Left kidney (tissue), 8 donors: ENCODE measurements around the gene ZNF549. TPM values are rescaled to one million over a fixed set of nuclear protein-coding genes. Genes with fewer than 3 reads are reported as not detected.
"Not testable (repeated sequence)": the region's sequence is repeated elsewhere in the genome, so short reads cannot be mapped to it uniquely, and the experiment has no call there.

ENCODE experiments used
- DNase-seq: peaks from one replicate; pipeline ENCODE4 v3.0.0-alpha.2; 2013
- long read RNA-seq, 8 donors: transcript quantifications; one replicate each; lab custom pipeline, GENCODE V29; 2026
- polyA plus RNA-seq: library from polyadenylated mRNA; unstranded; fragments of 120-200 nt; gene quantifications from one replicate; pipeline ENCODE4 v1.2.1, GENCODE V29; 2013; ENCODE audit not compliant: insufficient read length

Gene ZNF549
- polyA plus RNA-seq = 20.9 TPM
- long read RNA-seq, donor 1, full-length matches to known transcripts = 2 of 2 reads
- long read RNA-seq, donor 1, partial matches to known transcripts = 0 of 2 reads
- long read RNA-seq, donor 1, other reads (novel, unspliced or antisense) = 0 of 2 reads
- long read RNA-seq, donor 2, full-length matches to known transcripts = 4 of 21 reads
- long read RNA-seq, donor 2, partial matches to known transcripts = 17 of 21 reads
- long read RNA-seq, donor 2, other reads (novel, unspliced or antisense) = 0 of 21 reads
- long read RNA-seq, donor 3, full-length matches to known transcripts = 5 of 5 reads
- long read RNA-seq, donor 3, partial matches to known transcripts = 0 of 5 reads
- long read RNA-seq, donor 3, other reads (novel, unspliced or antisense) = 0 of 5 reads
- long read RNA-seq, donor 4 = 0 reads
- long read RNA-seq, donor 5, full-length matches to known transcripts = 3 of 3 reads
- long read RNA-seq, donor 5, partial matches to known transcripts = 0 of 3 reads
- long read RNA-seq, donor 5, other reads (novel, unspliced or antisense) = 0 of 3 reads
- long read RNA-seq, donor 6, full-length matches to known transcripts = 4 of 4 reads
- long read RNA-seq, donor 6, partial matches to known transcripts = 0 of 4 reads
- long read RNA-seq, donor 6, other reads (novel, unspliced or antisense) = 0 of 4 reads
- long read RNA-seq, donor 7, full-length matches to known transcripts = 5 of 21 reads
- long read RNA-seq, donor 7, partial matches to known transcripts = 16 of 21 reads
- long read RNA-seq, donor 7, other reads (novel, unspliced or antisense) = 0 of 21 reads
- long read RNA-seq, donor 8, full-length matches to known transcripts = 2 of 2 reads
- long read RNA-seq, donor 8, partial matches to known transcripts = 0 of 2 reads
- long read RNA-seq, donor 8, other reads (novel, unspliced or antisense) = 0 of 2 reads

DNA sequence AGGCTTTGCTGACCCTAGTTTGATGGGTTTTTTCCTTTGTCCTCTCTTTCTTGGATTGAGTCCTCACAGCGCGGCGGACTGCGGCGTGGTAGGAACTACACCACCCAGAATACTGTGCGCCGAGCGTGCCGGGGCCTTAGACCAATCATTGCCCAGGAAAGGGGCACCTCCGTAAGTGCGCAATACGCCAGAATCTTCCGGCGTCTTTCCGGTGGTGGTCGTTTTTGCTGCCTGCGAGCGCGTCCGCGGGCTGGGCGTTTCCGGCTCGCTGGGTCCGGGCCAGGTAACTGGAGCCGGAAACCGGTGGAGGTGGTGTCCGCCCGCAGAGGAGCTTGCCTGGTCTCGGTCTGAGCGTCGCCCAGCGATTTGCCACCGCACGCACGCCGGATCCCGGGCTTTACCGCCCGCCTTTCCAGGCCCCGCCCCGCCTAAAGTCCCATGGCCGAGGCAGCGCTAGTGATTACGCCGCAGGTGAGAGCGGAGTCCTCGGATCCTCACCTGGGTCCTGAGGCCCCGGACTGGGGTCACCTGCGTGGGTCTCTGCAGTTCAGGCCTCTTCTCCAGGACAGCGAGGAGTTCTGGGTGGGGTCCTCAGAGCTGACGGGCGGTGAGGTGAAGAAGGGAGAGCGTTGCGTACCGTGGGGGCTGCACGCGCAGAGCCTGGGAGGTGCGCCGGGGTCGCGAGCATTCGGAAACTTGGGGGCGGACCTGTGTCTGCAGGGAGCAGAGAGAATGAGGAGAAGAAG lies at the start of gene ZNF549:
Gene ZNF549 (plus strand): TSS at position 221 of the 746 bp plus-strand sequence. CDS start 218 bp downstream, at position 439.
- peak; percentile 88 for DNase-seq

DNA sequence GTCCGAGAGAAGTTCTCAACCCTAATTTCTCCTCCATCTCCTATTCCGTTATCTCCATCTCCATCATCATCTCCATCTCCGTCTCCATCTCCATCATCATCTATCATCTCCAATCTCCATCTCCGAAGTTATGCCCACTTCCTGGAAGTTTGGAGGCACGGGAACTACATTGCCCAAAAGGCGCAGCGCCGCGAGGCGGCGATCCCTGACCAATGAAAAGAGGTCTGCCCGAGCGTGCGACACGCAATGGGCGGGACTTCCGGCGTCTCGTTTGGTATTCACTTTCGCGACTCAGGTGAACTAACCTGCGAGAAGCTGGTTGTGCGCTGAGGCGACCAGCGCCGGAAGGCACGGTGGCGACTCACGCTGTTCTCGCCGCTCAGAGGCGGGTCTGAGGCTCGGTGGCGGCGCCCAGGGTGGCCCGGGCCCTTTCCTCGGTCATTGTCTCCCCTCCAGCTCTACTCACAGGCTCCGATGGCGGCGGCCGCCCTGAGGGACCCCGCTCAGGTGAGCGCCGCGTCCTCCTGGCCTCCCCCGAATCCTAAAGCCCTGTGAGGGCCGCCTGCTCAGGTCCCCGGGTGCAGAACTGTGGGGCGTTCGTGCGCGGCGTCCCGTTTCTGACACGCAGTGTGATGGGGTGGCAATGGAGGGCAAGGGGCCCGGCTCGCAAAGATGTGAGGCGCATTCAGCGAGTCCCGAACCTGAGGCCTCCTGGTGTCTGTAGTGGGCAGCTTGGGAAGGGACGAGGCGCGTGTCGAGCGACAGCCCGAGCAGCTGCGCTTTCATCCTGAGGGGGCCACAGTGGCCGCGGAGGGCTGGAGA lies 39.5 kb upstream of the ZNF549 start, which contains the start of gene ZNF419:
Gene ZNF419 (plus strand): TSS at position 274 of the 822 bp plus-strand sequence. CDS start 201 bp downstream, at position 475.
- peak; percentile 91 for DNase-seq

DNA sequence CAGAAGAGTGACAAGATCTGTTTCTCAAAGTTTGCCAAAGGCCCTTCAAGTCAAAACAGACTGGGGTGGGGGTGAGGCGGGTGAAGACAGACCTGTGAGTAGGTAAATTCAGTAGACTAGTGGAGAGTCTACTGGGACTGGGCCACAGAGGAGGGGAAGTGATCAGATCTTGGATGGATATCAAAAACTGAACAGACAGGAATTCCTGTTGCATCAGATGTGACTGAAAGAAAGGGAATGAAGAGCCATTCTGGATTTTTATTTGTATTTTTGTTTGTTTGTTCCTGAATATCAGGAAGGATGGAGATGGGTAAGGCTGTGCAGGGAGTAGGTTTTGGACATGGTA lies 38.9 kb upstream of the ZNF549 start:
- DNase-seq = not testable (repeated sequence)

DNA sequence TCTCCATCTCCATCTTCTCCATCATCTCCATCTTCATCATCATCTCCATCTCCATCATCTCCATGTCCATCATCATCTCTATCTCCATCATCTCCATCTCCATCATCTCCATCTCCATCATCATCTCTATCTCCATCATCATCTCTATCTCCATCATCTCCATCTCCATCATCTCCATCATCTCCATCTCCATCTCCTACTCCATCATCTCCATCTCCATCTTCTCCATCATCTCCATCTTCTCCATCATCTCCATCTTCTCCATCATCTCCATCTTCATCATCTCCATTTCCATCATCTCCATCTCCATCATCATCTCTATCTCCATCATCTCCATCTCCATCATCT lies 27.9 kb upstream of the ZNF549 start:
- DNase-seq = not testable (repeated sequence)

DNA sequence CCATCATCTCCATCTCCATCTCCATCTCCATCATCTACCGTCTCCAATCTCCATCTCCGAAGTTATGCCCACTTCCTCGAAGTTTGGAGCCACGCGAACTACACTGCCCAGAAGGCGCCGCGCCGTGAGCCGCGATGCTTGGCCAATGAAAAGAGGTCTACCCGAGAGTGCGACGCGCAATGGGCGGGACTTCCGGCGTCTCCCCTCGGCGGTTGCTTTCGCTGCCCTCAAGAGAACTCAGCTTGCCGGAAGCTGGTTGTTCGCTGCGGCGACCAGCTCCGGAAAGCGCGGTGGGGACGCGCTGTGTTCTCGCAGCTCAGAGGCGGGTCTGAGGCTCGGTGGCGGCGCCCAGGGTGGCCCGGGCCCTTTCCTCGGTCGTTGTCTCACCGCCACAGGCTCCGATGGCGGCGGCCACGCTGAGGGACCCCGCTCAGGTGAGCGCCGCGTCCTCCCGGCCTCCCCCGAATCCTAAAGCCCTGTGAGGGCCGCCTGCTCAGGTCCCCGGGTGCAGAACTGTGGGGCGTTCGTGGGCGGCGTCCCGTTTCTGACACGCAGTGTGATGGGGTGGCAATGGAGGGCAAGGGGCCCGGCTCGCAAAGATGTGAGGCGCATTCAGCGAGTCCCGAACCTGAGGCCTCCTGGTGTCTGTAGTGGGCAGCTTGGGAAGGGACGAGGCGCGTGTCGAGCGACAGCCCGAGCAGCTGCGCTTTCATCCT lies 27.3 kb upstream of the ZNF549 start, which contains the start of gene ZNF773:
Gene ZNF773 (plus strand): TSS at position 259 of the 716 bp plus-strand sequence. CDS start 143 bp downstream, at position 402.
- DNase-seq = peak; percentile 93

DNA sequence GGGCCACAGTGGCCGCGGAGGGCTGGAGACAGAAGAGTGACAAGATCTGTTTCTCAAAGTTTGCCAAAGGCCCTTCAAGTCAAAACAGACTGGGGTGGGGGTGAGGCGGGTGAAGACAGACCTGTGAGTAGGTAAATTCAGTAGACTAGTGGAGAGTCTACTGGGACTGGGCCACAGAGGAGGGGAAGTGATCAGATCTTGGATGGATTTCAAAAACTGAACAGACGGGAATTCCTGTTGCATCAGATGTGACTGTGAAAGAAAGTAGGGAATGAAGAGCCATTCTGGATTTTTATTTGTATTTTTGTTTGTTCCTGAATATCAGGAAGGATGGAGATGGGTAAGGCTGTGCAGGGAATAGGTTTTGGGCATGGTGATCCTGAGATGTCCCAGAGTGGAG lies 26.8 kb upstream of the ZNF549 start:
- not testable (repeated sequence) for DNase-seq

DNA sequence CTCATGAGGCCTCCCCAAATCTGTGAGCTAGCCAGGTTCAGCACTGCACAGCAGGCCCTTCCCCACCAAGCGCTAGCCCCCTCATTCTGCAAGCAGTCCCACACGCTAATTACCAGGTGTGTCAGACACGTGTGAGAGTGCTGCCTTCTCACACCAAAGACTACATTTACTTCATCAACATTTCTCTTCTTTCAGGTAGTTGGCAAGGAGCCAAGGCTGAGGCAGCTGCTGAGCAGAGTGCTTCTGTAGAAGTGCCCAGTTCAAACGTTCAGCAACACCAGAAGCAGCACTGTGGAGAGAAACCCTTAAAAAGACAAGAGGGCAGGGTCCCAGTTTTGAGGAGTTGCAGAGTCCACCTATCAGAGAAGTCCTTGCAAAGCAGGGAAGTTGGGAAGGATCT lies 21.0 kb upstream of the ZNF549 start:
- no peak for DNase-seq

DNA sequence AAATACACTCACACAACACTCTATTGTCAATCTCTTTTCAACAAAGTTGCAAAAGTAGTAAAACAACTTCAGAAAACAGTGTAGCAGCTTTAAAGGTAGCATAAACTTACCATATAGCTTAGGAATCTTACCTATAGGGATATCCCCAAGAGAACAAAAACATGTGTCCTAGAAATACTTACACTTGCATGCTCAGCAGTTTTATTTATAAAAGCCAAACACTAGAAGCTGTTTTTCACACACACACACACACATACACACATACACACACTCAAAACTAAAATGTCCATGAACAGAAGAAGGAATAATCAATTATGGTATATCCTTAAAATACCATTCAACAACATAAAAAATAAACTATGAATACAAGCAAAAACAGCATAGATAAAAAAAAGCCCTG lies 15.7 kb upstream of the ZNF549 start:
- no peak for DNase-seq

DNA sequence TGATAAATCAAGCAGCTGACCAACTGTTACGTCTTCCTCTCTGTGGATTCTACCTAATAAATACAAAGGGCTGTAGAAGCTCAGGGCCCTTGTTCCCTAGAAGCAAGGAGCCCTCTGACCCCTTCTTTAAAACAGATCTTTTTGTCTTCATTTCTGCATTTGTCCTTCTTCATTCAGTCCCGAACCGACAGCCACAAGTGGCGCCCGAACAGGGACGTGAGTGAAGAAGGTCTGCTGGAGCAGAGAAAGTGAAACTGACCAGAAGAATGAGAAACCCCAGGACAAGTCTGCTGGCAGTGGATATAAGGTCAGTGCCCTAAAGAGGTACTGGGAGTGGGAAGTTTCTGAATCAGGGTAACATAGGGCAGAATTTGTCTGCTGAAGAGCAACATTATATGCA lies 14.3 kb upstream of the ZNF549 start:
- no peak for DNase-seq

DNA sequence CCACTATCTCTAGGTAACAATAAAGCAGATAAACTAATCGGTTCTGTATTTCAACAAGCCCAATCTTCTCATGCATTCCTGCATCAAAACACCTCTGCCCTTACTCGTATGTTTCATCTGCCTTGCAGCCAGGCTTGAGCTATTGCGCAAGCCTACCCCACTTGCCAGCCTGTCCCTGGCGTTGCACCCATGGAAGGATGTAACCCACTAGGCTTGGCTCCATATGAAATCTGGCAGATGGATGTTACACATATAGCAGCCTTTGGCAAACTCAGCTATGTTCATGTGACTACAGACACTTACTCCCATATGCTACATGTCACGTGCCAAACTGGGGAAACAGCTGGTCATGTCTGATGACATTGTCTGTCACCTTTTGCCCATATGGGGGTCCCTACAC lies 11.9 kb upstream of the ZNF549 start:
- no peak for DNase-seq

DNA sequence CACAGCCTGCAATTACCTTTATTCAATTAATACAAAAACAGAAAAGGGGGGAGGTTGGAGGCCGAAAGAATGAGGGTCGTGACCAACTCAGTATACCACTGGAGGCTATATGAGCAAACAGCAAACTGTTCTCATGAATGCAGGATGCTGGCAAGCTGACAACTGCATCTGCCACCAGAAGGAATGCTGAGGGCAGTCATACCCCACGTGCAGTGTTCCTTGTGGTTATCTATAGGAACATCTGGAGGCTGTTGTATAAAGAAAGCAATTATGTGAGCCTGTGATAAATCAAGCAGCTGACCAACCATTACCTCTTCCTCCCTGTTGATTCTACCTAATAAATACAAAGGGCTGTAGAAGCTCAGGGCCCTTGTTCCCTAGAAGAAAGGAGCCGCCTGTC lies 9.1 kb upstream of the ZNF549 start:
- not testable (repeated sequence) for DNase-seq

DNA sequence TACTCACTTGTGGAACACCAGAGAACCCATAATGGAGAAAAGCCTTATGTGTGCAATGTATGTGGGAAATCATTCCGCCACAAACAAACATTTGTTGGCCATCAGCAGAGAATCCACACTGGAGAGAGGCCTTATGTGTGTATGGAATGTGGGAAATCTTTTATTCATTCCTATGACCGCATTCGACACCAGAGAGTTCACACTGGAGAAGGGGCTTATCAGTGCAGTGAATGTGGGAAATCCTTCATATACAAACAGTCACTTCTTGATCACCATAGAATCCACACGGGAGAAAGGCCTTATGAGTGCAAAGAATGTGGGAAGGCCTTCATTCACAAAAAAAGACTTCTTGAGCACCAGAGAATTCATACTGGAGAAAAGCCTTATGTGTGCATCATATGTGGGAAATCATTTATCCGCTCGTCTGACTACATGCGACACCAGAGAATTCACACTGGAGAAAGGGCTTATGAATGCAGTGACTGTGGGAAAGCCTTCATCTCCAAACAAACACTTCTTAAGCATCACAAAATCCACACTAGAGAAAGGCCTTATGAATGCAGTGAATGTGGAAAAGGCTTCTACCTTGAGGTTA lies 10.9 kb downstream of the ZNF549 start:
- DNase-seq = no peak

DNA sequence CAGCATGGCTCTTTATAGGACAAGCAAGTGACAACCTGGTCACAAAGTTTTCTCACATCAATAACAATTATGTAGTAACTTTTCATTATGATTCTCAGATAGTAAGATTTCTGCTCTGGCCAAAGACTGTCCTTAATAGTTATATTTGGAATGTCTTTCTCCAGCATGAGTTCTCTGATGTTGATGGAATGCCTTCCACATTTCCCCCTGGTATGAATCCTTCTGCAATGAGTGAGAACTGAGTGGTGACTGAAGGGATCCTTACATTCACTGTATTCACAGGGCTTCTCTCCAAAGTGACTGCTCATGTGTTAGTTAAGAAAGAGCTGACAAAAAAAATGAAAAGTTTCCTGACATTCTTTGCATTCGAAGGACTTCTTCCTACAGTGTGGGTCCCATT lies 19.4 kb downstream of the ZNF549 start:
- no peak for DNase-seq

DNA sequence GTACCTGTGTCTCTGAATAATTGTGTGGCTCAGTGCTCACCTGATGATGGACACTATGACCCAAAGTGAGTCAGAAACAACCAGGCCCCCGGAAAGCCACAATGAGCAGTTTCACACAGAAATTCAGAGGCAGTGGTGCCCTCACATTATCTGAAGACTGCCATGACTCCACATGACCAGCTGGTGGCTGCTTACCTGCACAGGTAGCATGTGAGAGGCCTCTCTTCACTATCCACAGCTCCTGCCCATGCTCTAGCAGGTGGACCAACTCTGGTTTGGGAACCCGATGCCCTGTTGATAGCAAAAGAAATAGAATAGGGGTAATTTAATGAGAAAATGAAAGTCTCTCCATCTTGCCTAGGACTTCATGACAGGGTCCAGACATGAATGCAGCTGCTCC lies 25.3 kb downstream of the ZNF549 start:
- no peak for DNase-seq

DNA sequence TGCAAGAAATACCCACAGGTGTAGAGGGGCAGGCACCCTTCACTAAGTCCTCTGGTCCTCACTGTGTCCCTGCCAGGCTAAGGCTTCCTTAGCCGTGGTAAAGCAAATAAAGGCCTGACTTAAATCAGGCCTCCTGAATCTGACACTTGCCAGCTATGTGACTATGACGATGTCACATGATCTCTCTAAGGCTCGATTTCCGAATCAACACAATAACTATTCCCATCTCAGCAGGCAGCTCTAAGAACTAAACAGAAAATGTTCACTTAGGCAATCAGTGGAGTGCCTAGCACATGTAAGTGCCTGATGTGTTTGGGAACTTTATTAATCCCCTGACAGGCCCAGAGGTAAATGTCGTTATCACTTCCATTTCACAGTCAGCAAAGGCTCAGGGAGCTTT lies 30.5 kb downstream of the ZNF549 start:
- DNase-seq = no peak

DNA sequence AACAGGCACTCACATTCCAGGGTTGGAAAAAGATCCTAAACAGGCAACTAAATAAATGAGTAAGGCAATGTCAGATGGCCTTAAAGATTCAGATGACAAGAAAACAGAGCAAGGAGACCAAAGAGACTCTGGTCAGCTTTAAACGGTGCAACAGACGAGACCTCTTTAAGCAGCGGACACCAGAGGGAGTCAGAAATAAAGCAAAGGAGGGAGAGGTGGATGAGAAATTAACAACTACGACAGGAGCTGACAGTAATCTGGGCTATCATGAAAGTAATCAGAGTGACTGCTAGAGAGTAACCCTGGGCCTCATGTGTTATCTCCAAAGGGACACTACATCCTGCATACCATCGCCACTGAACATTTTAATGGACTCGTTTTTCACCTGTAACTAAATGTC lies 31.4 kb downstream of the ZNF549 start:
- DNase-seq = no peak

DNA sequence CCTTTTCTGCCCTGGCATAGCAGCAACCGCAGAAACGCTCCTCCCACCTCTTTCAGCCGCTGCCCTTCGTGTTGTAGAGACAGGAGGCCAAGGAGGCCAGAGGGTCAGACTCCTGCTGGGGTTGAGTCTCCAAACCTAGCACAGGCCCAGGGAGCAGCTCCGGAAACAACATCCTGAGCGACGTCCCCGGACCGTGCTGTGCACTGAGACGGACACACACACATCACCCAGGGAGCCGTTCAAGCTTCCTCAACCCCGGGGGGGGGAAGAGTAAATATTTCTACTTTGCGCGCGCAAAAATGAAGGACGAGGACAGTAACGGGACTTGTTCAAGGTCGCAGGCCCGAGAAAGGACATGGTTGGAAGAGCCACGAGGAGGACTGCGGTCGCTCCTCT lies 31.9 kb downstream of the ZNF549 start:
- DNase-seq = no peak

DNA sequence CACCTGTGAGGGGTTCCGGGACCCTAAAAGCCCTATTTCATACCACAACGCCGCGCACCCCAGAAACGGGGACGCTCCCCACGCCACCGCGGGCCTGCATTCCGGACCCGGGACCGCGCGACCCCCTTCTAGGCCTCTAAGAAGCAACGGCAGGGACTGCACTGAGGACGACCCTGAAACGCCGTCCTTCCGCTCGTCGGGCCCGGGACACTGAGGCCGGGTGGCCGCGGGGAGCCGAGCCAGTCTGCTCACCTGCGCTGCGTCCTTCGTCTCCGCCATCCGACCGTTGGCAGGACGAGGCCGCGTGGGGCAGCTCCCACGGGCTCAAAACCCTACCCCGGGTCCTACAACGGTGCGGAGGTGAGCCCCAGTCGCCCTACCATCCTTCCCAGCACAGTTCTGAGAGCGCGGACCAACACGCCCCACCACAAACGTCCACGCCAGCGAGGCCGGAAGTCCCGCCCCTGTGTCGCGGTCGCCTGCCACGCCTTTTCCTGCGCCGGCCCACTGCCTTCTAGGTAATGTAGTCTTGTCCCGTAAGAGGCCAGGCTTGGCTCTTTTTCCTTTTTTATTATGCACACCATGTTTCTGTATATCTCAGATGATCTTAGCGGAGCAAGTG lies 32.4 kb downstream of the ZNF549 start, which contains the start of gene ZNF550:
Gene ZNF550 (minus strand): TSS at position 460 of the 622 bp plus-strand sequence. CDS start 181 bp downstream, at position 279.
- peak; percentile 87 for DNase-seq

DNA sequence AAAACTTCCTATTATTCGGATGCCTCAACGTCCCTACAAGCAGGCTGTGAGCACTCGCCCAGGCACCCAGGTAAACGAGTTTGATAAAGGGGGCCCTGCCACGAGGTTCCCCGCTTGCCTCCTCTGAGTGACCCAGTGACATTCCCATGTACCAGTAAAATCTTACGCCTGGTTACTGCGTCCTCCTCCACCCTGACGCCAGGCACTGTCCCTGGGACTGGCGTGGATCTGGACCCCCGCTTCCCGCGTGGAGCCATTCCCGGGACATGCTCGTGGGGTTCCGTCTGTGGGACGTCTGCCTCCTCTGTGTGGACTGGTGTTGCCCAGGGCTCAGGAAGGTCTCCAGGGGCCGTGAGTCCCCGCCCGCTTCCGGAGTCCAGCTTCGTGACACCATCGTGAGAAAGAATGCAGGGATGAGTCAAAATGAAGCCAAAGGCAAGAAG lies 32.9 kb downstream of the ZNF549 start:
- no peak for DNase-seq
